GM19043 (cell line): ENCODE measurements around the gene PRAMEF26.
"Not testable (repeated sequence)": the region's sequence is repeated elsewhere in the genome, so short reads cannot be mapped to it uniquely, and the experiment has no call there.

Experiments used
- ATAC-seq: cut with Tn5 transposase; IDR thresholded peaks from one replicate; pipeline ENCODE4 v1.9.1; 2021; ENCODE audit warnings: low read depth; ENCODE audit not compliant: unreplicated experiment

PRAMEF26 gene

GRCh38 chr1:13155909-13156308 lies at the start of gene PRAMEF26:
TSS of gene PRAMEF26 (minus strand) at chr1:13156009. CDS start at chr1:13153095, 2,914 bp downstream.
- ATAC-seq, result not testable (repeated sequence)

- ATAC-seq, result not testable (repeated sequence)
These were observed 45.5 kb upstream of the PRAMEF26 start, which contains the start of gene PRAMEF13 for GRCh38 chr1:13201309-13201708. TSS of gene PRAMEF13 (minus strand) at chr1:13201409. CDS start at chr1:13199589, 1,820 bp downstream.

- ATAC-seq, result not testable (repeated sequence)
These were observed 15.7 kb upstream of the PRAMEF26 start, which contains the start of gene PRAMEF9 for GRCh38 chr1:13171548-13171947. TSS of gene PRAMEF9 (plus strand) at chr1:13171848. CDS start at chr1:13175281, 3,433 bp downstream.

GRCh38 chr1:13165531-13165930 lies 9.7 kb upstream of the PRAMEF26 start, which contains the start of gene HNRNPCL4:
TSS of gene HNRNPCL4 (minus strand) at chr1:13165631. CDS start at chr1:13165467, 164 bp downstream.
- not testable (repeated sequence) for ATAC-seq

GRCh38 chr1:13116754-13117153 lies 39.1 kb downstream of the PRAMEF26 start, which contains the start of gene HNRNPCL2:
TSS of gene HNRNPCL2 (minus strand) at chr1:13116854. CDS start at chr1:13116400, 454 bp downstream.
- not testable (repeated sequence) for ATAC-seq
